Neural cell (in vitro differentiated cells): ENCODE measurements around the gene SEC63. TPM values are rescaled to one million over a fixed set of nuclear protein-coding genes. Genes with fewer than 3 reads are reported as not detected.

ENCODE experiments used
- H2AFZ ChIP-seq: fragments of 200-600, 300-800 bp; sonication (generic), shearing (Covaris generic); 2 replicates; pipeline ENCODE4 v1.6.0; 2014; ENCODE audit warnings: low read depth, mild to moderate bottlenecking, antibody characterized with exemption, low read length, moderate library complexity
- H3F3A ChIP-seq: fragments of 200-600 bp; shearing (Covaris generic); 2 replicates; pipeline ENCODE4 v1.6.1; 2016; ENCODE audit warnings: mild to moderate bottlenecking, moderate library complexity, mixed read lengths, antibody characterized with exemption, low read length; ENCODE audit not compliant: insufficient read depth, poor library complexity, severe bottlenecking
- H3K27ac ChIP-seq: fragments of 200-600, 300-800 bp; sonication (generic), shearing (Covaris generic); 2 replicates; pipeline ENCODE4 v1.5.1; 2014; ENCODE audit warnings: mild to moderate bottlenecking, low read length, moderate library complexity
- H3K27me3 ChIP-seq: fragments of 300-800, 200-600 bp; sonication (generic), shearing (Covaris generic); 2 replicates; pipeline ENCODE4 v1.6.0; 2014; ENCODE audit warnings: mild to moderate bottlenecking, low read depth, low read length, moderate library complexity; ENCODE audit not compliant: insufficient read depth
- H3K36me3 ChIP-seq: fragments of 300-800, 200-600 bp; sonication (generic), shearing (Covaris generic); 2 replicates; pipeline ENCODE4 v1.5.1; 2014; ENCODE audit warnings: mild to moderate bottlenecking, antibody characterized with exemption, low read length, moderate library complexity; ENCODE audit not compliant: insufficient read depth
- H3K4me2 ChIP-seq: fragments of 300-800, 200-600 bp; sonication (generic), shearing (Covaris generic); 2 replicates; pipeline ENCODE4 v1.6.0; 2014; ENCODE audit warnings: mild to moderate bottlenecking, low read length
- H3K4me3 ChIP-seq: fragments of 300-800, 200-600 bp; sonication (generic), shearing (Covaris generic); 2 replicates; pipeline ENCODE4 v1.5.1; 2014; ENCODE audit warnings: mild to moderate bottlenecking, low read length, moderate library complexity
- H3K79me2 ChIP-seq: fragments of 200-600 bp; shearing (Covaris generic); replicated peaks from 2 replicates; pipeline ENCODE4 v1.6.0; 2014; ENCODE audit warnings: mild to moderate bottlenecking, low read length, moderate library complexity; ENCODE audit not compliant: insufficient read depth
- H3K9ac ChIP-seq: fragments of 300-800, 200-600 bp; sonication (generic), shearing (Covaris generic); 2 replicates; pipeline ENCODE4 v1.6.1; 2016; ENCODE audit warnings: mild to moderate bottlenecking, low read length, mixed read lengths
- H3K9me2 ChIP-seq: fragments of 200-600 bp; shearing (Covaris generic); 2 replicates; pipeline ENCODE4 v1.6.1; 2016; ENCODE audit warnings: mild to moderate bottlenecking, low read length, mixed read lengths; ENCODE audit not compliant: insufficient read depth
- H3K9me3 ChIP-seq: fragments of 200-600, 300-800 bp; sonication (generic), shearing (Covaris generic); 2 replicates; pipeline ENCODE4 v1.6.1; 2016; ENCODE audit warnings: mild to moderate bottlenecking, mixed run types, low read length, moderate library complexity, mixed read lengths
- H4K20me1 ChIP-seq: fragments of 200-600 bp; shearing (Covaris generic); 2 replicates; pipeline ENCODE4 v1.6.1; 2016; ENCODE audit warnings: mild to moderate bottlenecking, mixed run types; ENCODE audit not compliant: insufficient read depth
- CTCF ChIP-seq: fragments of 450-650 bp; IDR thresholded peaks from 2 replicates; pipeline ENCODE4 v1.5.1; 2014; ENCODE audit warnings: antibody characterized with exemption, mild to moderate bottlenecking, moderate library complexity; ENCODE audit not compliant: poor library complexity, severe bottlenecking
- EP300 ChIP-seq: fragments of 450-650 bp; conservative IDR thresholded peaks from 2 replicates; pipeline ENCODE4 v1.6.1; 2014; ENCODE audit warnings: antibody characterized with exemption, mild to moderate bottlenecking, moderate library complexity; ENCODE audit not compliant: poor library complexity, severe bottlenecking
- EZH2 ChIP-seq: fragments of 200-600, 300-800 bp; shearing (Covaris generic), sonication (generic); IDR thresholded peaks from 2 replicates; pipeline ENCODE4 v1.6.1; 2014; ENCODE audit warnings: antibody characterized with exemption, low read length, borderline replicate concordance, mild to moderate bottlenecking; ENCODE audit not compliant: insufficient read depth, poor library complexity, severe bottlenecking
- MXI1 ChIP-seq: fragments of 450-650 bp; conservative IDR thresholded peaks from 2 replicates; pipeline ENCODE4 v1.6.1; 2014; ENCODE audit warnings: antibody characterized with exemption, mild to moderate bottlenecking; ENCODE audit not compliant: poor library complexity, severe bottlenecking
- POLR2AphosphoS5 ChIP-seq: IDR thresholded peaks from 2 replicates; pipeline ENCODE4 v1.6.1; 2012
- RAD21 ChIP-seq: fragments of 450-650 bp; conservative IDR thresholded peaks from 2 replicates; pipeline ENCODE4 v1.6.1; 2014; ENCODE audit warnings: antibody characterized with exemption, mild to moderate bottlenecking, moderate library complexity
- REST ChIP-seq: IDR thresholded peaks from 2 replicates; pipeline ENCODE4 v1.6.1; 2012; ENCODE audit warnings: borderline replicate concordance
- SMC3 ChIP-seq: fragments of 450-650 bp; conservative IDR thresholded peaks from 2 replicates; pipeline ENCODE4 v1.6.1; 2014; ENCODE audit warnings: antibody characterized with exemption, mild to moderate bottlenecking, moderate library complexity; ENCODE audit not compliant: poor library complexity
- TAF1 ChIP-seq: IDR thresholded peaks from 2 replicates; pipeline ENCODE4 v1.6.1; 2012; ENCODE audit warnings: low read depth
- polyA plus RNA-seq: library from polyadenylated mRNA; depleted of rRNA; stranded (reverse); fragments of >200 nt; gene quantifications from 2 replicates; pipeline ENCODE4 v1.2.3, GENCODE V29; 2014

SEC63 gene
- polyA plus RNA-seq, 1 donor from 2014 or later: 34.8 TPM

GRCh38 chr6:107849325-107849724, 108.7 kb downstream of the SEC63 start (continued):
- TF ChIP-seq EP300 (no peak), SMC3 (no peak)

GRCh38 chr6:107847844-107848802, 109.9 kb downstream of the SEC63 start:
- H3K36me3 ChIP-seq: no peaks in the 10 kb centered on the region
- peak overlapping the region; percentile 42 for H2AFZ ChIP-seq
- no peak overlapping the region for H3K27ac ChIP-seq
- peak overlapping the region; percentile 60 for H3K4me3 ChIP-seq
- H3K9me2 ChIP-seq: no peaks in the 10 kb centered on the region
- no peaks in the 10 kb centered on the region for H3K9me3 ChIP-seq
- peak overlapping the region; percentile 48 for H3K9ac ChIP-seq
- TF ChIP-seq CTCF: peak; percentile 95
- peak; percentile 95 for TF ChIP-seq SMC3
- no peak for TF ChIP-seq POLR2AphosphoS5
- no peak for TF ChIP-seq EP300
- peak; percentile 87 for TF ChIP-seq RAD21
- no peak for TF ChIP-seq MXI1
- TF ChIP-seq EZH2: no peak
- no peak for TF ChIP-seq REST
- TF ChIP-seq TAF1: no peak
- H4K20me1 ChIP-seq: no peaks in the 10 kb centered on the region
- H3K79me2 ChIP-seq: no peaks in the 10 kb centered on the region
- no peak overlapping the region for H3K4me2 ChIP-seq
- no peaks in the 10 kb centered on the region for H3K27me3 ChIP-seq
- H3F3A ChIP-seq: no peaks in the 10 kb centered on the region

- TF ChIP-seq EZH2 (no peak), RAD21 (no peak), REST (no peak), MXI1 (no peak), EP300 (no peak), CTCF (no peak), TAF1 (no peak), POLR2AphosphoS5 (no peak), SMC3 (no peak)
- H3K79me2 ChIP-seq: no peaks in the 10 kb centered on the region
- no peaks in the 10 kb centered on the region for H3K9me2 ChIP-seq
- no peak overlapping the region for H3K4me2 ChIP-seq
- H2AFZ ChIP-seq: no peak overlapping the region
- H3K36me3 ChIP-seq: no peaks in the 10 kb centered on the region
- H3K27me3 ChIP-seq: no peaks in the 10 kb centered on the region
- no peak overlapping the region for H3K27ac ChIP-seq
- no peaks in the 10 kb centered on the region for H3K9me3 ChIP-seq
- no peak overlapping the region for H3K4me3 ChIP-seq
- no peak overlapping the region for H3K9ac ChIP-seq
- H4K20me1 ChIP-seq: no peaks in the 10 kb centered on the region
- H3F3A ChIP-seq: no peaks in the 10 kb centered on the region
These were observed 111.7 kb downstream of the SEC63 start for GRCh38 chr6:107846262-107846795.
